Suprapubic skin (tissue), 4 donors: Measurements from ENCODE around the gene SCYL1. TPM values are rescaled to one million over a fixed set of nuclear protein-coding genes. Genes with fewer than 3 reads are reported as not detected.

ENCODE experiments used
- DNase-seq, 2 donors: peaks; one replicate each; pipeline ENCODE4 v3.0.0-alpha.2; 2019; ENCODE audit warnings: low spot score in 2 of 2
- H3K27ac ChIP-seq: fragments of 200-600 bp; sonication (generic); one replicate; pipeline ENCODE4 v1.5.1; 2019
- H3K27me3 ChIP-seq: fragments of 200-600 bp; sonication (generic); one replicate; pipeline ENCODE4 v1.5.1; 2019
- H3K36me3 ChIP-seq: fragments of 200-600 bp; sonication (generic); one replicate; pipeline ENCODE4 v1.5.1; 2019
- H3K4me1 ChIP-seq: fragments of 200-600 bp; sonication (generic); one replicate; pipeline ENCODE4 v1.5.1; 2019
- H3K4me3 ChIP-seq: fragments of 200-600 bp; sonication (generic); one replicate; pipeline ENCODE4 v1.5.1; 2019; ENCODE audit warnings: mild to moderate bottlenecking
- H3K9me3 ChIP-seq: fragments of 200-600 bp; sonication (generic); one replicate; pipeline ENCODE4 v1.5.1; 2019
- CTCF ChIP-seq, 2 donors: fragments of 200-600 bp in 1 of 2; fragments of 450-650 bp in 1 of 2; sonication (generic) in 1 of 2; IDR thresholded peaks; one replicate each; pipeline ENCODE4 v1.5.1; 2016 to 2019; ENCODE audit warnings: antibody characterized with exemption in 2 of 2, mild to moderate bottlenecking in 1 of 2, moderate library complexity in 1 of 2
- EP300 ChIP-seq: sonication (generic); formaldehyde crosslinking; IDR thresholded peaks from one replicate; pipeline ENCODE4 v1.6.1; 2017; ENCODE audit warnings: antibody characterized with exemption
- POLR2A ChIP-seq, 2 donors: fragments of 450-650 bp; IDR thresholded peaks; one replicate each; pipeline ENCODE4 v1.6.1; 2017; ENCODE audit warnings: antibody characterized with exemption in 2 of 2, mild to moderate bottlenecking in 2 of 2, moderate library complexity in 2 of 2
- POLR2AphosphoS5 ChIP-seq, 3 donors: sonication (generic); formaldehyde crosslinking; IDR thresholded peaks; one replicate each; pipeline ENCODE4 v1.6.1; 2017; ENCODE audit warnings: antibody characterized with exemption in 3 of 3
- WGBS: methylation state at CpG from one replicate; pipeline ENCODE4 v1.1.5; 2018; 5-methylcytosine and 5-hydroxymethylcytosine counted together
- total RNA-seq, 4 donors: library from RNA; depleted of rRNA; stranded (reverse); fragments of >200 nt; gene quantifications; one replicate each; pipeline ENCODE4 v1.1.0, GENCODE V29; 2016

SCYL1 gene
- total RNA-seq, 4 donors from 2014 or later: 63.2 to 83.6 (median 78.4) TPM

GRCh38 chr11:65586676-65587075, 61.8 kb downstream of the SCYL1 start:
- H3K27me3 ChIP-seq: no peaks in the 10 kb centered on the region
- no peaks in the 10 kb centered on the region for H3K9me3 ChIP-seq
- H3K4me3 ChIP-seq: no peak overlapping the region
- H3K27ac ChIP-seq: no peak overlapping the region
- DNase-seq: no peak
- 70% methylated on average over 2 of the region's 2 CpGs for WGBS
- peaks cover 18% of the 10 kb centered on the region for H3K36me3 ChIP-seq
- TF ChIP-seq EP300 (no peak), CTCF (IDR thresholded peaks at IDR 0.05) (no peak), POLR2A (IDR thresholded peaks at IDR 0.05) (no peak), POLR2AphosphoS5 (IDR thresholded peaks at IDR 0.05) (no peak)
- peaks cover 57% of the 10 kb centered on the region for H3K4me1 ChIP-seq

Other genes starting within 250 kb of the SCYL1 start
- gene CDC42EP2, start 210.2 kb upstream of the SCYL1 start, total RNA-seq: 1 to 10 TPM; 1.9 to 8.3 (median 5.7) TPM
- 10 to 100 TPM; 17.8 to 35.8 (median 27.4) TPM for gene DPF2, start 191.2 kb upstream of the SCYL1 start, total RNA-seq
- under 1 TPM in 3 of 4 donors, not detected in 1; 0.32 to 0.76 (median 0.64) TPM for gene TIGD3, start 170.3 kb upstream of the SCYL1 start, total RNA-seq
- gene SLC25A45, start 142.4 kb upstream of the SCYL1 start, total RNA-seq: 1 to 10 TPM; 3.9 to 6.2 (median 4.7) TPM
- gene FRMD8, start 138.4 kb upstream of the SCYL1 start, total RNA-seq: 100 to 1,000 TPM in 1 of 4 donors, 10 to 100 TPM in 3; 56.2 to 107 (median 81.5) TPM
- gene NEAT1, start 102.3 kb upstream of the SCYL1 start, total RNA-seq: 1,000 to 10,000 TPM in 1 of 4 donors, 100 to 1,000 TPM in 3; 336 to 2,041 (median 481) TPM
- over 10,000 TPM; 10,207 to 42,728 (median 11,538) TPM for gene MALAT1, start 26.0 kb upstream of the SCYL1 start, total RNA-seq
- 10 to 100 TPM; 65.1 to 86.7 (median 71.0) TPM for gene LTBP3, start 33.3 kb downstream of the SCYL1 start, total RNA-seq
- 10 to 100 TPM; 60.9 to 97.4 (median 77.9) TPM for gene ZNRD2, start 45.4 kb downstream of the SCYL1 start, total RNA-seq
- gene FAM89B, start 47.5 kb downstream of the SCYL1 start, total RNA-seq: 100 to 1,000 TPM in 1 of 4 donors, 10 to 100 TPM in 3; 45.2 to 103 (median 72.0) TPM
- 100 to 1,000 TPM in 1 of 4 donors, 10 to 100 TPM in 3; 40.3 to 150 (median 56.2) TPM for gene EHBP1L1, start 51.0 kb downstream of the SCYL1 start, total RNA-seq
- gene KCNK7, start 70.7 kb downstream of the SCYL1 start, total RNA-seq: 100 to 1,000 TPM in 3 of 4 donors, 10 to 100 TPM in 1; 32.6 to 183 (median 144) TPM
- 10 to 100 TPM; 29.2 to 45.5 (median 37.0) TPM for gene MAP3K11, start 89.1 kb downstream of the SCYL1 start, total RNA-seq
- gene PCNX3, start 90.7 kb downstream of the SCYL1 start, total RNA-seq: 10 to 100 TPM; 38.5 to 59.3 (median 43.6) TPM
- gene SIPA1, start 113.0 kb downstream of the SCYL1 start, total RNA-seq: 10 to 100 TPM; 14.9 to 21.6 (median 19.0) TPM
- 100 to 1,000 TPM in 2 of 4 donors, 10 to 100 TPM in 2; 71.7 to 111 (median 93.5) TPM for gene RELA, start 137.8 kb downstream of the SCYL1 start, total RNA-seq
- 100 to 1,000 TPM in 1 of 4 donors, 10 to 100 TPM in 3; 69.8 to 103 (median 77.5) TPM for gene KAT5, start 187.2 kb downstream of the SCYL1 start, total RNA-seq
- gene RNASEH2C, start 195.7 kb downstream of the SCYL1 start, total RNA-seq: 10 to 100 TPM; 24.5 to 53.8 (median 33.7) TPM